Gastroesophageal sphincter (tissue), 3 donors: ENCODE measurements around the gene SEC22B.

Source experiments
- EP300 ChIP-seq: sonication (generic); formaldehyde crosslinking; IDR thresholded peaks from one replicate; pipeline ENCODE4 v1.6.1; 2017; ENCODE audit warnings: antibody characterized with exemption, mild to moderate bottlenecking
- POLR2A ChIP-seq, 2 donors: fragments of 450-650 bp; IDR thresholded peaks; one replicate each; pipeline ENCODE4 v1.6.1; 2017; ENCODE audit warnings: antibody characterized with exemption in 2 of 2, mild to moderate bottlenecking in 2 of 2, moderate library complexity in 1 of 2
- TF ChIP-seq, protein P1 (sequence below), 4 experiments: fragments of 200-600 bp in 2 of 4; fragments of 450-650 bp in 2 of 4; sonication (generic) in 1 of 4; IDR thresholded peaks; one replicate each; pipeline ENCODE4 v1.5.1; 2017 to 2019; ENCODE audit warnings: antibody characterized with exemption in 4 of 4, mild to moderate bottlenecking in 2 of 4, moderate library complexity in 2 of 4

DNA sequence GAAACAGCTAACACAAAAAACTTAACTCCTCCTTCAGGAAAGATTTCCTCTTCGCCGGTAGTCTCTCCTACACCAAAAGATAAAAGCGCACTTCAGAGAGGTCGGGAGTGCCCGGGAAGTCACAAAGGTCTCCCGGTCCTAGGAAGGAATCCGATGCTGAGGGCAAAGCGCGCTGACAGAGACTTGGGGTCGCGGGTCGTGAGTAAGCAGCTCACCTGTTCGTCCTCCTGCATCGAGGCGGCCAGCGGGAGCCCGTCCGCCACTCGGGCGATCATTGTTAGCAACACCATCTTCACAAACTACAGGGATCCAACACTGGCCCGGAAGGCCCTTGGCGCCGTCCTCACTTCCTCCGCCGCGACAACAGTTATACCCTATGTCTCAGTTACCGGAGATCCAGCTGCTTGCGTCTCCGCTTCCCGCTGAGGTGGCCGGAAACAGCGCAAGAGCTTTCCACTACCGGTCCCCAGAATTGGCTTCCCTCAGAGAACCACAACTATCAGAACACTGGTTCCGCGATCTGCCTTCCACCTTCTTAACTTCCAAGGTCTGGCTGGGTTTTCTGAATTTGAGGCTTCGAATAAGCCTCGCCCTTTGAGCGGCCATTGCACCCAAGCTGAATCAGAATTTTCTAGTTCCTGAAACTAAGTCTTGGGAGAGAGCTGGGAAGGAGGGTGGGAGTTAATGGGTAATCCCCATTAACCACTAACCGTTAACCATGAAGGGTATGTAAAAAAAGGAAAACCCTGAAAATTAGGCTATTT lies at the start of gene SEC22B:
- TF ChIP-seq POLR2A (IDR thresholded peaks at IDR 0.05) (peak; percentile 85 to 86), EP300 (no peak)
- TF ChIP-seq, protein P1, sequence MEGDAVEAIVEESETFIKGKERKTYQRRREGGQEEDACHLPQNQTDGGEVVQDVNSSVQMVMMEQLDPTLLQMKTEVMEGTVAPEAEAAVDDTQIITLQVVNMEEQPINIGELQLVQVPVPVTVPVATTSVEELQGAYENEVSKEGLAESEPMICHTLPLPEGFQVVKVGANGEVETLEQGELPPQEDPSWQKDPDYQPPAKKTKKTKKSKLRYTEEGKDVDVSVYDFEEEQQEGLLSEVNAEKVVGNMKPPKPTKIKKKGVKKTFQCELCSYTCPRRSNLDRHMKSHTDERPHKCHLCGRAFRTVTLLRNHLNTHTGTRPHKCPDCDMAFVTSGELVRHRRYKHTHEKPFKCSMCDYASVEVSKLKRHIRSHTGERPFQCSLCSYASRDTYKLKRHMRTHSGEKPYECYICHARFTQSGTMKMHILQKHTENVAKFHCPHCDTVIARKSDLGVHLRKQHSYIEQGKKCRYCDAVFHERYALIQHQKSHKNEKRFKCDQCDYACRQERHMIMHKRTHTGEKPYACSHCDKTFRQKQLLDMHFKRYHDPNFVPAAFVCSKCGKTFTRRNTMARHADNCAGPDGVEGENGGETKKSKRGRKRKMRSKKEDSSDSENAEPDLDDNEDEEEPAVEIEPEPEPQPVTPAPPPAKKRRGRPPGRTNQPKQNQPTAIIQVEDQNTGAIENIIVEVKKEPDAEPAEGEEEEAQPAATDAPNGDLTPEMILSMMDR (IDR thresholded peaks at IDR 0.05): no peak
